Loucy (cell line): ENCODE data around the gene CD300A.

Experiments used
- H2AFZ ChIP-seq: fragments of 200-600 bp; sonication (generic); 2 replicates; pipeline ENCODE4 v1.6.0; 2016; ENCODE audit warnings: antibody characterized with exemption, mild to moderate bottlenecking, low read length, moderate library complexity
- H3F3A ChIP-seq: fragments of 200-600 bp; 2 replicates; pipeline ENCODE4 v1.6.0; 2016; ENCODE audit warnings: antibody characterized with exemption, low read depth, mild to moderate bottlenecking
- H3K27me3 ChIP-seq: fragments of 200-600 bp; sonication (generic); 2 replicates; pipeline ENCODE4 v1.6.1; 2014; ENCODE audit warnings: low read length, mild to moderate bottlenecking; ENCODE audit not compliant: insufficient read depth, poor library complexity, severe bottlenecking
- H3K36me3 ChIP-seq: fragments of 200-600 bp; sonication (generic); 2 replicates; pipeline ENCODE4 v1.6.1; 2016; ENCODE audit warnings: low read length; ENCODE audit not compliant: insufficient read depth
- H3K4me1 ChIP-seq: fragments of 200-600 bp; sonication (generic); 2 replicates; pipeline ENCODE4 v1.5.1; 2014; ENCODE audit warnings: low read length, mild to moderate bottlenecking; ENCODE audit not compliant: insufficient read depth, poor library complexity, severe bottlenecking
- H3K4me2 ChIP-seq: fragments of 200-600 bp; sonication (generic); 2 replicates; pipeline ENCODE4 v1.6.0; 2014; ENCODE audit warnings: antibody characterized with exemption, low read length, low read depth, mild to moderate bottlenecking; ENCODE audit not compliant: poor library complexity, severe bottlenecking
- H3K4me3 ChIP-seq: fragments of 200-600 bp; sonication (generic); 2 replicates; pipeline ENCODE4 v1.5.1; 2014; ENCODE audit warnings: low read length, mild to moderate bottlenecking, mixed read lengths; ENCODE audit not compliant: poor library complexity, severe bottlenecking
- H3K79me2 ChIP-seq: fragments of 200-600 bp; sonication (generic); 2 replicates; pipeline ENCODE4 v1.6.1; 2014; ENCODE audit warnings: low read length; ENCODE audit not compliant: insufficient read depth
- H3K9ac ChIP-seq: fragments of 200-600 bp; sonication (generic); 2 replicates; pipeline ENCODE4 v1.6.0; 2014; ENCODE audit warnings: mild to moderate bottlenecking, low read depth, low read length, moderate library complexity; ENCODE audit not compliant: poor library complexity, severe bottlenecking
- H3K9me2 ChIP-seq: fragments of 200-600 bp; sonication (generic); replicated peaks from 2 replicates; pipeline ENCODE4 v1.6.1; 2016; ENCODE audit warnings: low read depth, low read length, mixed read lengths
- H3K9me3 ChIP-seq: fragments of 200-600 bp; sonication (generic); 2 replicates; pipeline ENCODE4 v1.6.1; 2014; ENCODE audit warnings: mild to moderate bottlenecking, antibody characterized with exemption, low read length, low read depth; ENCODE audit not compliant: insufficient read depth
- H4K20me1 ChIP-seq: fragments of 200-600 bp; sonication (generic); 2 replicates; pipeline ENCODE4 v1.6.0; 2014; ENCODE audit warnings: antibody characterized with exemption, low read length, mild to moderate bottlenecking; ENCODE audit not compliant: insufficient read depth, poor library complexity, severe bottlenecking
- CTCF ChIP-seq: fragments of 200-600 bp; sonication (generic); conservative IDR thresholded peaks from 2 replicates; pipeline ENCODE4 v1.5.1; 2014; ENCODE audit warnings: mild to moderate bottlenecking, antibody characterized with exemption, low read length
- EZH2phosphoT487 ChIP-seq: fragments of 200-600 bp; IDR thresholded peaks from 2 replicates; pipeline ENCODE4 v1.6.1; 2018; ENCODE audit warnings: antibody characterized with exemption, mild to moderate bottlenecking, moderate library complexity, borderline replicate concordance

Gene CD300A

GRCh38 chr17:74449306-74449705 lies 17.1 kb upstream of the CD300A start:
- Histone ChIP-seq H2AFZ (no peak overlapping the region), H3F3A (no peaks in the 10 kb centered on the region), H3K9me2 (no peaks in the 10 kb centered on the region), H3K27me3 (no peaks in the 10 kb centered on the region), H3K36me3 (no peaks in the 10 kb centered on the region), H3K4me3 (no peak overlapping the region), H3K4me1 (no peaks in the 10 kb centered on the region), H4K20me1 (no peaks in the 10 kb centered on the region), H3K79me2 (no peaks in the 10 kb centered on the region), H3K9me3 (no peaks in the 10 kb centered on the region), H3K9ac (no peak overlapping the region), H3K4me2 (no peak overlapping the region)
- TF ChIP-seq CTCF (no peak), EZH2phosphoT487 (no peak)

- Histone ChIP-seq H3K9me3 (no peaks in the 10 kb centered on the region), H3K4me1 (no peaks in the 10 kb centered on the region), H3K4me3 (no peak overlapping the region), H4K20me1 (no peaks in the 10 kb centered on the region), H3F3A (no peaks in the 10 kb centered on the region), H3K36me3 (no peaks in the 10 kb centered on the region), H2AFZ (no peak overlapping the region), H3K27me3 (no peaks in the 10 kb centered on the region), H3K79me2 (no peaks in the 10 kb centered on the region), H3K9me2 (no peaks in the 10 kb centered on the region), H3K4me2 (no peak overlapping the region), H3K9ac (no peak overlapping the region)
- TF ChIP-seq CTCF (no peak), EZH2phosphoT487 (no peak)
Observed at GRCh38 chr17:74449773-74450172, 16.7 kb upstream of the CD300A start.

GRCh38 chr17:74450231-74450630 lies 16.2 kb upstream of the CD300A start:
- Histone ChIP-seq H3F3A (no peaks in the 10 kb centered on the region), H3K4me1 (no peaks in the 10 kb centered on the region), H4K20me1 (no peaks in the 10 kb centered on the region), H3K9me2 (no peaks in the 10 kb centered on the region), H3K36me3 (no peaks in the 10 kb centered on the region), H3K79me2 (no peaks in the 10 kb centered on the region), H3K27me3 (no peaks in the 10 kb centered on the region), H3K9ac (no peak overlapping the region), H3K4me3 (no peak overlapping the region), H2AFZ (no peak overlapping the region), H3K9me3 (no peaks in the 10 kb centered on the region), H3K4me2 (no peak overlapping the region)
- TF ChIP-seq CTCF (no peak), EZH2phosphoT487 (no peak)
